AG09309 (cell line): ENCODE data around the gene ADAM17.

Source experiments
- DNase-seq: peaks from one replicate; pipeline ENCODE4 v3.0.0-alpha.2; 2010; ENCODE audit warnings: low read depth
- H3K4me3 ChIP-seq: 2 replicates; pipeline ENCODE4 v1.5.1; 2011; ENCODE audit warnings: mild to moderate bottlenecking, low read depth, low read length, moderate library complexity; ENCODE audit not compliant: control insufficient read depth
- TF ChIP-seq, protein P1 (sequence below): IDR thresholded peaks from 2 replicates; pipeline ENCODE4 v1.5.1; 2011; ENCODE audit warnings: mild to moderate bottlenecking, low read depth, low read length, inconsistent platforms; ENCODE audit not compliant: insufficient read depth, control insufficient read depth; ENCODE audit errors: missing control alignments

ADAM17 gene

DNA sequence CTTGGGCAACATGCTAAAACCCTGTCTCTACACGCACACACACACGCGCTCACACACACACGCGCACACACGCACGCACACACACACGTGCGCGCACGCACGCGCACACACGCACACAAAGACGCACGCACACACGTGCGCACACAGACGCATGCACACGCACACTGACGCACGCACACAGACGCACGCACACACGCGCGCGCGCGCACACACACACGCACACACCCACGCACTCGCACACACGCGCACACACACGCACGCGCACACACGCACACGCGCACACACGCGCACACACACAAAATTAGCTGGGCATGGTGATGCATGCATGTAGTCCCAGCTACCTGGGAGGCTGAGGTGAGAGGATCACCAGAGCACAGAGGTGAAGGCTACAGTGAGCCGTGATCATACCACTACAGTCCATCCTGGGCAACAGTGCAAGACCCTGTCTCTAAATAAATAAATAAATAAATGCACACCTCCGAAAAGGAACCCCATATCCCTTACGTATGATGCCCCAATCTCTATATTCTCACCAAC is 89.4 kb downstream of the ADAM17 start:
- TF ChIP-seq, protein P1, sequence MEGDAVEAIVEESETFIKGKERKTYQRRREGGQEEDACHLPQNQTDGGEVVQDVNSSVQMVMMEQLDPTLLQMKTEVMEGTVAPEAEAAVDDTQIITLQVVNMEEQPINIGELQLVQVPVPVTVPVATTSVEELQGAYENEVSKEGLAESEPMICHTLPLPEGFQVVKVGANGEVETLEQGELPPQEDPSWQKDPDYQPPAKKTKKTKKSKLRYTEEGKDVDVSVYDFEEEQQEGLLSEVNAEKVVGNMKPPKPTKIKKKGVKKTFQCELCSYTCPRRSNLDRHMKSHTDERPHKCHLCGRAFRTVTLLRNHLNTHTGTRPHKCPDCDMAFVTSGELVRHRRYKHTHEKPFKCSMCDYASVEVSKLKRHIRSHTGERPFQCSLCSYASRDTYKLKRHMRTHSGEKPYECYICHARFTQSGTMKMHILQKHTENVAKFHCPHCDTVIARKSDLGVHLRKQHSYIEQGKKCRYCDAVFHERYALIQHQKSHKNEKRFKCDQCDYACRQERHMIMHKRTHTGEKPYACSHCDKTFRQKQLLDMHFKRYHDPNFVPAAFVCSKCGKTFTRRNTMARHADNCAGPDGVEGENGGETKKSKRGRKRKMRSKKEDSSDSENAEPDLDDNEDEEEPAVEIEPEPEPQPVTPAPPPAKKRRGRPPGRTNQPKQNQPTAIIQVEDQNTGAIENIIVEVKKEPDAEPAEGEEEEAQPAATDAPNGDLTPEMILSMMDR: no peak
- no peak for DNase-seq
- no peak overlapping the region for H3K4me3 ChIP-seq

DNA sequence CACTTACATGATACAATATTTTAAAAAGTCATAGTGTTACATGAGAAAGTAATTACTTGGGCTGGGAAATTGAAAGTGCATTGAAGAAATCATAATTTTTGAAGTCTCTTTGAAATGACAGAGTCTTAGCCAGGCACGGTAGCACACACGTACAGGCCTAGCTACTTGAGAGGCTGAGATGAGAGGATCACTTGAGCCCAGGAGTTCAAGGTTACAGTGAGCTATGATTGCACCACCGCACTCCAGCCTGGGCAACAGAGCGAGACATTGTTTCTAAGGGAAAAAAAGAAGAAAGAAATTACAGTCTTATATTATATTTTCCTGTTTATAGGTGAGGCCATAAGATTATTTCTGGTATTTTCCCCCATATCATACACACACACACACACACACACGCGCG is 90.5 kb downstream of the ADAM17 start:
- no peak for DNase-seq
- H3K4me3 ChIP-seq: no peak overlapping the region
- TF ChIP-seq, protein P1: no peak

DNA sequence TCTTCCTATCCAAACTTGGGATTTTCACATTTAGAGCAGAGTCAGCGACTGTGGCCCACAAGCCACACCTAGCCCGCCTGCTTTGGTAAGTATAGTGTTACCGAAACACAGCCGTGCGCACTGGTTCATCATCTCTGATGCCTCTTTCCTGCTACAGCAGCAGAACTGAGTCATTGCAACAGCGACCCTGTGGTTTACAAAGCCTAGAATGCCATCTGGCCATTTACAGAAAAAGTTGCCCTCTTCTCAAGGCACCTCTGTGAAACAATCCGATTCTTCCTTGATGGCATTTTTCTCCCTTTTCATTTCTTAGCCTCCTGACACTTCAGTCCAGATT is 92.0 kb downstream of the ADAM17 start:
- DNase-seq: no peak
- TF ChIP-seq, protein P1: no peak
- no peak overlapping the region for H3K4me3 ChIP-seq

DNA sequence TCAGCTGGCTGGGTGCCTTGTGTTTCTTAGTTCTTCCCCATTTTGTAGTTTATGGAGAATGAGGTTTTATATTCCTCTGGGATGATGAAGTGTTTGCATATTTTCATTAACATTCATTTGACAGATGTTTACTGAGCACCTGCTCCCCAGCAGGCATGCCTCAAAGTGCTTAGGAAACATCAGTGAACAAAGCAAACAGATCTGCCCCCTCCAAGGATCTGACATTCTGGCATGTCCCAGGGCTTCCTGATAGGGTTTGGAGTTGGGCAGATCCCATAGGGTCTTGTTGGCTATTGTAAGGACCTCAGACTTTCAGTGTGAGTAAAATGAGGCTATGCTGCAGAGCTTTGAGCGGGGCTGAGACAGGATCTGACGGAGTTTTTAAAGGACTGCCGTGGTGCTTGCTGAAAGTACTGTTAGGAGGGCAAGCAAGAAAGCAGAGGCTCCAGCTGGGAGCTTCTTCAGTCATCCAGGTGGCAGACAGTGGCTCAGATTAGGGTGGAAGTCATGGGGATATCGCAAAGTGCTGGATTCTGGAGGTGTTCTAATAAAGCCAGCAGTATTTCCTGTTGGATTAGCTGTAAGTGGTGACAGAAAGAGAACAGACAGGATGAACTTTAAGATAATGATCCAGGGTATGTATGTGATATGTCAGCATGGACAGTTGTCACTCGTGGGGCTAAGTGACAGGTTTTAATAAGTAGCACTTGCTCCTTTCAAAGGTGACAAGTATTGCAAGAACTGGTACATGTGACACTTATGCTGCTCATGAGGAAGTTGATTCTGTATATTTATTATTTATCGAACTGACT is 92.5 kb downstream of the ADAM17 start:
- TF ChIP-seq, protein P1: no peak
- DNase-seq: no peak
- H3K4me3 ChIP-seq: no peak overlapping the region

DNA sequence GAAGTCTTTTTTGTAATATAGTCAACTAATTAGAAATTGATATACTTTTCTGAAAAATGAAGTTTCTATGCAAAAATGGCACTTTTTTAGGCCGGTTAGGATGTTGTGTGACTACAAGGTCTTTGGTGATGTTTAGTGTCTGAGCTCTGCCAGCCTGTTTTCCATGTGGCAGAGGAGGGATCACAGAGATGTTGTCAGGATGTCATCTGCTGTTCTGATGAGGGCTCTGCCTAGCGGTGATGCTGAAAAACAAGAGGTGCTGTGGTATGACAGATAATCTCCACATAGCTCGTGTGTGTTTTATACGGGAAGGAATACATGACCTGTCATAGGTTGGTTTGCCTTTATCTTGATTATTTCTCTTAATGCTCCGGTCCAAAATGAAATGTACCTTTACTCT is 93.3 kb downstream of the ADAM17 start:
- TF ChIP-seq, protein P1: no peak
- DNase-seq: no peak
- no peak overlapping the region for H3K4me3 ChIP-seq

DNA sequence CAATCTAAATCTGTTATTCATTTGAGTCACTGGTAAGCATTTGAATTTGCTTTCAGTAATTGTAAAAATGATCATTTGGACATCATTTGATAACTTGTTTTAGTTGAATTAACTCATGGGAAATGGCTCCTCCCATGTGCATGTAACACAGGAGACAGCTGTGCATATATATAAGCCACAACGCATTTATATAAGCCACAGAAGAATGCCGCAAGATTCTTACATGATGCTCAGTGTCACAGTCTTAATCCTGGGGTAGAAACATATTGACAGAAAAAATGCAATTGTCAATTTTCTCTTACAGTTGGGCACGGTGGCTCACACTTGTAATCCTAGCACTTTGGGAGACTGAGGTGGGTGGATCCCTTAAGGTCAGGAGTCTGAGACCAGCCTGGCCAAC is 94.6 kb downstream of the ADAM17 start:
- TF ChIP-seq, protein P1: no peak
- H3K4me3 ChIP-seq: no peak overlapping the region
- no peak for DNase-seq

DNA sequence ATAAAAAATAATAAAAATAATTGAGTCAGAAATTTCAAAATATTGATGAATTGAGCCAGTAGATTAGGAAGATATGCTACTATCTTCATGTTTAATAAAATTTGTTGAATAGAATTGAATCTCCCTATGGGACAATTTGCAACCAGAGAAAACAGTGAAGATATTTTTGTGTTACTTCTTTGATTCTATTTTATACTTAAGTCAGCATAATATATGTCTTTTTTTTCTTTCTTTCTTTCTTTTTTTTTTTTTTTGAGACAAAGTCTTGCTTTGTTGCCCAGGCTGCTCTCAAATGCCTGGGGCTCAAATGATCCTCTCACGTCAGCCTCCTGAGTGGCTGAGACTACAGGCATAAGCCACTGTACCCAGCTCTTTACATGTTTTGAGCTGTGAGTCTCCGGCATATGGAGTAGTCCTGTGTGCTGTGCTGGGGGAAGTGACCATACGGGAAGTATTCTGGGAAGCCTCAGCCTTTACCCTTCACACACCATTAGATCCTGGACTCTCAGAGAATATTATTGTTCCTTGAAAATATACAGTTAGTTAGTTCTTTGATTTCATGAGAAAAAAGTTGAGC is 95.1 kb downstream of the ADAM17 start:
- DNase-seq: no peak
- TF ChIP-seq, protein P1: no peak
- no peak overlapping the region for H3K4me3 ChIP-seq
